ENCODE data around the gene HSD11B2. TPM values are rescaled to one million over a fixed set of nuclear protein-coding genes. Genes with fewer than 3 reads are reported as not detected.
A peak's percentile ranks its signal among the peaks of the same experiment; 100 is the strongest.

The HSD11B2 gene
- total RNA-seq, 2 donors from 2014 or later: 1.3 to 2.7 TPM

GRCh38 chr16:67466581-67466980 is 35.7 kb downstream of the HSD11B2 start:
- Mint-ChIP-seq H3K9me3 (no peaks in the 10 kb centered on the region), H3K36me3 (no peaks in the 10 kb centered on the region), H3K27ac (no peak overlapping the region)
- DNase-seq (ENCODE audit: low spot score in 2 of 2) (no peak), ATAC-seq (no peak)

GRCh38 chr16:67468731-67469130 is 37.8 kb downstream of the HSD11B2 start:
- DNase-seq (ENCODE audit: low spot score in 2 of 2) (no peak), ATAC-seq (no peak)
- H3K36me3 Mint-ChIP-seq: no peaks in the 10 kb centered on the region
- H3K27ac Mint-ChIP-seq: peak overlapping the region in 1 of 2 donors; percentile 9
- no peaks in the 10 kb centered on the region for H3K9me3 Mint-ChIP-seq

- Mint-ChIP-seq H3K27ac (no peak overlapping the region), H3K36me3 (no peaks in the 10 kb centered on the region), H3K9me3 (no peaks in the 10 kb centered on the region)
- DNase-seq (ENCODE audit: low spot score in 2 of 2) (no peak), ATAC-seq (no peak)
These were observed 39.4 kb downstream of the HSD11B2 start for GRCh38 chr16:67470359-67470758.

- Mint-ChIP-seq H3K36me3 (no peaks in the 10 kb centered on the region), H3K27ac (peak overlapping the region in 1 of 2 donors; percentile 45), H3K9me3 (no peaks in the 10 kb centered on the region)
- ATAC-seq (no peak), DNase-seq (ENCODE audit: low spot score in 2 of 2) (no peak)
These were observed 41.0 kb downstream of the HSD11B2 start for GRCh38 chr16:67471758-67472384.

- Mint-ChIP-seq H3K27ac (peak overlapping the region; percentile 3 to 7), H3K9me3 (no peaks in the 10 kb centered on the region), H3K36me3 (no peaks in the 10 kb centered on the region)
- no peak for DNase-seq (ENCODE audit: low spot score in 2 of 2)
- ATAC-seq: no peak
These were observed 43.9 kb downstream of the HSD11B2 start for GRCh38 chr16:67474551-67475455.

- Mint-ChIP-seq H3K27ac (no peak overlapping the region), H3K9me3 (no peaks in the 10 kb centered on the region), H3K36me3 (peaks cover 14 to 18% of the 10 kb centered on the region in 2 donors)
- ATAC-seq (no peak), DNase-seq (ENCODE audit: low spot score in 2 of 2) (no peak)
These were observed 47.1 kb downstream of the HSD11B2 start for GRCh38 chr16:67477960-67478554.

GRCh38 chr16:67480833-67481560 is 50.1 kb downstream of the HSD11B2 start, which contains the start of gene ATP6V0D1:
ATP6V0D1 (minus strand) TSS chr16:67481157; CDS start chr16:67481086, 71 bp downstream.
- H3K27ac Mint-ChIP-seq: peak within 1 kb of the TSS; percentile 94 to 99

GRCh38 chr16:67481561-67482232 is 50.8 kb downstream of the HSD11B2 start:
- DNase-seq (ENCODE audit: low spot score in 2 of 2) (peak in 1 of 2 donors; percentile 52), ATAC-seq (peak; percentile 36 to 63)
- peak overlapping the region; percentile 94 to 98 for H3K27ac Mint-ChIP-seq
- H3K36me3 Mint-ChIP-seq: peaks cover 14 to 18% of the 10 kb centered on the region in 2 donors
- H3K9me3 Mint-ChIP-seq: no peaks in the 10 kb centered on the region

More at GRCh38 chr16:67480833-67481560, 50.1 kb downstream of the HSD11B2 start, which contains the start of gene ATP6V0D1:
- Mint-ChIP-seq H3K36me3 (peaks cover 14 to 18% of the 10 kb centered on the region in 2 donors), H3K9me3 (no peaks in the 10 kb centered on the region)
- ATAC-seq: peak; percentile 87 to 96
- peak; percentile 99 to 100 for DNase-seq (ENCODE audit: low spot score in 2 of 2)

- peak overlapping the region; percentile 94 to 98 for H3K27ac Mint-ChIP-seq
- no peak for ATAC-seq
- H3K36me3 Mint-ChIP-seq: peaks cover 14 to 18% of the 10 kb centered on the region in 2 donors
- DNase-seq (ENCODE audit: low spot score in 2 of 2): no peak
- H3K9me3 Mint-ChIP-seq: no peaks in the 10 kb centered on the region
These were observed 51.5 kb downstream of the HSD11B2 start for GRCh38 chr16:67482233-67482924.

- H3K27ac Mint-ChIP-seq: peak within 1 kb of the TSS; percentile 94 to 98
- ATAC-seq: no peak
These were observed 52.2 kb downstream of the HSD11B2 start, which contains the start of gene AGRP for GRCh38 chr16:67483150-67483549. AGRP (minus strand) TSS chr16:67483547; CDS start chr16:67483398, 149 bp downstream.

GRCh38 chr16:67483731-67484525 is 53.0 kb downstream of the HSD11B2 start:
- Mint-ChIP-seq H3K36me3 (peaks cover 14 to 18% of the 10 kb centered on the region in 2 donors), H3K9me3 (no peaks in the 10 kb centered on the region), H3K27ac (peak overlapping the region; percentile 89 to 94)
- ATAC-seq (no peak), DNase-seq (ENCODE audit: low spot score in 2 of 2) (no peak)

More at GRCh38 chr16:67483150-67483549, 52.2 kb downstream of the HSD11B2 start, which contains the start of gene AGRP:
- no peaks in the 10 kb centered on the region for H3K9me3 Mint-ChIP-seq
- H3K36me3 Mint-ChIP-seq: peaks cover 14 to 18% of the 10 kb centered on the region in 2 donors
- DNase-seq (ENCODE audit: low spot score in 2 of 2): no peak

GRCh38 chr16:67486805-67487204 is 55.9 kb downstream of the HSD11B2 start:
- Mint-ChIP-seq H3K36me3 (peaks cover 9% of the 10 kb centered on the region in 2 donors), H3K9me3 (no peaks in the 10 kb centered on the region), H3K27ac (peak overlapping the region; percentile 9 to 72)
- DNase-seq (ENCODE audit: low spot score in 2 of 2): no peak
- no peak for ATAC-seq

All from activated naive CD4-positive, alpha-beta T cell treated with anti-CD3 and anti-CD28 coated beads, Interleukin-2, amount 50 U/mL, for 72 hours (primary cell).